Activated naive CD8-positive, alpha-beta T cell treated with anti-CD3 and anti-CD28 coated beads, Interleukin-2, amount 10 ng/mL, durations not matched to agents 7 days and 5 days (primary cell): ENCODE measurements around the gene RGS9BP. TPM values are rescaled to one million over a fixed set of nuclear protein-coding genes. Genes with fewer than 3 reads are reported as not detected.
"Not testable (repeated sequence)": the region's sequence is repeated elsewhere in the genome, so short reads cannot be mapped to it uniquely, and the experiment has no call there.

Experiments used
- ATAC-seq: fragments of 150-1000 bp; cut with Tn5 transposase; one replicate; pipeline ENCODE4 v1.10.0; 2021; ENCODE audit warnings: low read depth, moderate library complexity
- POLR2A ChIA-PET: fragments of 350-600 bp; sonication (Branson Sonifier 250); formaldehyde crosslinking; loops from one replicate; lab custom pipeline; 2021; ENCODE audit warnings: antibody characterized with exemption; lab: Charles Lee
- DNase-seq: peaks from one replicate; pipeline ENCODE4 v3.0.0; 2021
- H3K27ac Mint-ChIP-seq: one replicate; pipeline ENCODE4 v1.8.0; 2022; ENCODE audit warnings: mild to moderate bottlenecking, mixed read lengths
- H3K27me3 Mint-ChIP-seq: one replicate; pipeline ENCODE4 v1.8.0; 2022; ENCODE audit warnings: mild to moderate bottlenecking, moderate library complexity, mixed read lengths
- H3K36me3 Mint-ChIP-seq: one replicate; pipeline ENCODE4 v1.8.0; 2021; ENCODE audit warnings: mild to moderate bottlenecking, mixed read lengths
- H3K4me1 Mint-ChIP-seq: one replicate; pipeline ENCODE4 v1.8.0; 2021; ENCODE audit warnings: mixed read lengths
- H3K4me3 Mint-ChIP-seq: one replicate; pipeline ENCODE4 v1.8.0; 2022; ENCODE audit warnings: mild to moderate bottlenecking, moderate library complexity, mixed read lengths
- H3K9me3 Mint-ChIP-seq: one replicate; pipeline ENCODE4 v1.8.0; 2021; ENCODE audit warnings: mixed read lengths
- total RNA-seq, 2 experiments: library from RNA; stranded (reverse); gene quantifications; one replicate each; pipeline ENCODE4 v1.2.3, GENCODE V29; 2021

The RGS9BP gene
- total RNA-seq, 2 experiments from 2014 or later, result 0.47 to 0.79 TPM

- Mint-ChIP-seq H3K4me1 (peaks cover 4% of the 10 kb centered on the region), H3K27ac (no peak overlapping the region), H3K4me3 (no peak overlapping the region), H3K9me3 (no peaks in the 10 kb centered on the region), H3K36me3 (peaks cover 7% of the 10 kb centered on the region), H3K27me3 (no peaks in the 10 kb centered on the region)
- ATAC-seq, result no peak
- no peak for DNase-seq
- POLR2A ChIA-PET, result no interaction called here
These were observed 22.6 kb upstream of the RGS9BP start for GRCh38 chr19:32652894-32653598.

- Mint-ChIP-seq H3K36me3 (peaks cover 5% of the 10 kb centered on the region), H3K4me1 (peaks cover 2% of the 10 kb centered on the region), H3K4me3 (no peak overlapping the region), H3K9me3 (no peaks in the 10 kb centered on the region), H3K27me3 (no peaks in the 10 kb centered on the region), H3K27ac (no peak overlapping the region)
- POLR2A ChIA-PET, result no interaction called here
- ATAC-seq, result no peak
- DNase-seq, result no peak
These were observed 22.1 kb upstream of the RGS9BP start for GRCh38 chr19:32653599-32653915.

- H3K4me3 Mint-ChIP-seq, H3K9me3 Mint-ChIP-seq, H3K36me3 Mint-ChIP-seq, H3K4me1 Mint-ChIP-seq, POLR2A ChIA-PET, H3K27me3 Mint-ChIP-seq, H3K27ac Mint-ChIP-seq, DNase-seq, ATAC-seq: not testable (repeated sequence)
These were observed 19.3 kb upstream of the RGS9BP start for GRCh38 chr19:32656379-32656778.

- Mint-ChIP-seq H3K9me3 (no peaks in the 10 kb centered on the region), H3K27ac (no peak overlapping the region), H3K4me3 (no peak overlapping the region), H3K27me3 (no peaks in the 10 kb centered on the region), H3K4me1 (peaks cover 2% of the 10 kb centered on the region), H3K36me3 (peaks cover 1% of the 10 kb centered on the region)
- DNase-seq, result no peak
- ATAC-seq, result no peak
- POLR2A ChIA-PET, result no interaction called here
These were observed 17.6 kb upstream of the RGS9BP start for GRCh38 chr19:32658075-32658474.

DNA sequence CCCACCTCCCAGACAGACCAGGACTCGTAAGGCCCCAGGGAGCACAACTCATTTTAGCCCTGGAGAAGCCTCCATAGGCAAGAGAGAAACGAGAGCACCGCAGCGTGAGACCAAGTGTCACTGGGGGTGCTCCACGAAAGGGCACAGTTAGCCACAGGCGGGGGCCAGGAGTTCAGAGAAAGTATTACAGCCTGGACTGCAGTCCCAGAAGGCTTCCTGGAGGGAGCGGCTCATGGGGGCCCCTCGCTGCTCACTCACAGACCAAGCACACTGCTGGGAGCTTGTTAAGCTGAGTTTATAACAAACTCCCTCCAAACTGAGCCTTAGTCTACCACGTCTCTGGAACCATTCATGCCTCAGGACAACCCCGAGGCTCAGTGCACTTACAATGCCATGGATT lies 17.1 kb upstream of the RGS9BP start:
- DNase-seq (no peak), ATAC-seq (no peak)
- H3K4me1 Mint-ChIP-seq, result peaks cover 3% of the 10 kb centered on the region

DNA sequence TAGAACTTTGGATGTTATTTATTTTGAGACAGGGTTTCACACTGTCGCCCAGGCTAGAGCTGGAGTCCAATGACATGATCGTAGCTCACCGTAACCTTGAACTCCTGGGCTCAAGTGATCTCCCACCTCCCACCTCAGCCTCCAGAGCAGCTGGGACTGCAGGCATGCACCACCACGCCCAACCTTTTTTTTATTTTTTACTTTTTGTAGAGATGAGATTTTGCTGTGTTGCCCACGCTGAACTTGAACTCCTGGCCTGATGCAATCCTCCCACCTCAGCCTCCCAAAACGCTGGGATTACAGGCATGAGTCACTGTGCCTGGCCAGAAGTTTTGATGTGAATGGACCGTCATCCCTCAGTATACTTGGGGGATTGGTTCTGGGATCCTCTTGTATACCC lies 14.3 kb upstream of the RGS9BP start:
- H3K27me3 Mint-ChIP-seq, result no peaks in the 10 kb centered on the region
- H3K9me3 Mint-ChIP-seq, result no peaks in the 10 kb centered on the region
- peaks cover 6% of the 10 kb centered on the region for H3K36me3 Mint-ChIP-seq
- DNase-seq (no peak), ATAC-seq (no peak)
- H3K27ac Mint-ChIP-seq, result no peak overlapping the region
- POLR2A ChIA-PET, result no interaction called here
- H3K4me3 Mint-ChIP-seq, result no peak overlapping the region
- H3K4me1 Mint-ChIP-seq, result peaks cover 3% of the 10 kb centered on the region

More for the DNA sequence above, 17.1 kb upstream of the RGS9BP start:
- Mint-ChIP-seq H3K9me3 (no peaks in the 10 kb centered on the region), H3K36me3 (peaks cover 1% of the 10 kb centered on the region), H3K4me3 (no peak overlapping the region), H3K27me3 (no peaks in the 10 kb centered on the region), H3K27ac (no peak overlapping the region)
- POLR2A ChIA-PET, result no interaction called here

DNA sequence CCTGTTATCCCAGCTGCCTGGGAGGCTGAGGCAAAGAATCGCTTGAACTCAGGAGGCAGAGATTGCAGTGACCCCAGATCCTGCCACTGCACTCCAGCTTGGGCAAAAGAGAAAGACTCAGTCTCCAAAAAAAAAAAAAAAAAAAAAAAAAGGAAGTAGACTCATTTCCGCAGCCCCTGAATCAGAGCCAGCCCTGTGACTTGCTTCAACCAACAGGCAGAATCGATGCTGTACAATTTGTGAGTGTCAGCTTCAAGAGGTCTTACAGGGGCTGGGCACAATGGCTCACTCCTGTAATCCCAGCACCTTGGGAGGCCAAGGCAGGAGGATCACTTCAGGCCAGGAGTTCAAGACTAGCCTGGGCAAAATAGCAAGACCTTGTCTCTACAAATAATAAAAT lies 13.5 kb upstream of the RGS9BP start:
- peaks cover 6% of the 10 kb centered on the region for H3K36me3 Mint-ChIP-seq
- H3K27me3 Mint-ChIP-seq, result no peaks in the 10 kb centered on the region
- H3K9me3 Mint-ChIP-seq, result no peaks in the 10 kb centered on the region
- no peak overlapping the region for H3K4me3 Mint-ChIP-seq
- peaks cover 3% of the 10 kb centered on the region for H3K4me1 Mint-ChIP-seq
- DNase-seq (no peak), ATAC-seq (no peak)
- H3K27ac Mint-ChIP-seq, result no peak overlapping the region
- POLR2A ChIA-PET, result no interaction called here

DNA sequence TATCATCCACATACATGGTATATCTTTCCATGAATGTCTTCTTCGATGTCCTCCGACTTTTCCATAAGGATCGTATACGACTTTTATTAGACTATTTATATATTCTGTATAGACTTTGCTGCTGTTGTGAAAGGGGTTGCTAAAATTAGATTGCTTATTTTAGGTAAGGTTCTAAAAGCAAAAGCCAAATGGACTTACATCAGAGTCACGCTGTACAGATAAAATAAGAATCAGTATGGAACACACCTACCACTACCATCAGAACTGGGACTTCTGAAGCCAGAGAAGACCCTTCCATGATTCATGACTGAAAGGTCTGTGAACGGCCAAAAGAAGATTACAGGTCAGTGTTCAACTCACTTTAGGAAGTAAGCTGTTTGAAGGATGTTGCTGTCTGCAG lies 9.6 kb upstream of the RGS9BP start:
- no peak for DNase-seq
- no peaks in the 10 kb centered on the region for H3K9me3 Mint-ChIP-seq

GRCh38 chr19:32669310-32669709 lies 6.3 kb upstream of the RGS9BP start:
- ATAC-seq, result no peak
- peaks cover 25% of the 10 kb centered on the region for H3K4me1 Mint-ChIP-seq
- no peaks in the 10 kb centered on the region for H3K9me3 Mint-ChIP-seq
- H3K4me3 Mint-ChIP-seq, result no peak overlapping the region
- POLR2A ChIA-PET, result no interaction called here
- no peak overlapping the region for H3K27ac Mint-ChIP-seq
- DNase-seq, result no peak
- H3K36me3 Mint-ChIP-seq, result peaks cover 9% of the 10 kb centered on the region
- H3K27me3 Mint-ChIP-seq, result no peaks in the 10 kb centered on the region

More for the DNA sequence above, 9.6 kb upstream of the RGS9BP start:
- Mint-ChIP-seq H3K4me1 (peaks cover 11% of the 10 kb centered on the region), H3K36me3 (peaks cover 7% of the 10 kb centered on the region), H3K27ac (no peak overlapping the region), H3K4me3 (no peak overlapping the region), H3K27me3 (no peaks in the 10 kb centered on the region)
- POLR2A ChIA-PET, result no interaction called here
- no peak for ATAC-seq

GRCh38 chr19:32671883-32672593 lies 3.6 kb upstream of the RGS9BP start:
- Mint-ChIP-seq H3K4me3 (no peak overlapping the region), H3K36me3 (peaks cover 4% of the 10 kb centered on the region), H3K27me3 (peaks cover 3% of the 10 kb centered on the region), H3K4me1 (peaks cover 25% of the 10 kb centered on the region), H3K27ac (no peak overlapping the region), H3K9me3 (no peaks in the 10 kb centered on the region)
- no peak for ATAC-seq
- no peak for DNase-seq
- POLR2A ChIA-PET, result interaction anchor here (0.8 kb wide), 1 partner anchor 22 kb away, joined by 3 read pairs; no protein-coding TSS in a partner anchor

DNA sequence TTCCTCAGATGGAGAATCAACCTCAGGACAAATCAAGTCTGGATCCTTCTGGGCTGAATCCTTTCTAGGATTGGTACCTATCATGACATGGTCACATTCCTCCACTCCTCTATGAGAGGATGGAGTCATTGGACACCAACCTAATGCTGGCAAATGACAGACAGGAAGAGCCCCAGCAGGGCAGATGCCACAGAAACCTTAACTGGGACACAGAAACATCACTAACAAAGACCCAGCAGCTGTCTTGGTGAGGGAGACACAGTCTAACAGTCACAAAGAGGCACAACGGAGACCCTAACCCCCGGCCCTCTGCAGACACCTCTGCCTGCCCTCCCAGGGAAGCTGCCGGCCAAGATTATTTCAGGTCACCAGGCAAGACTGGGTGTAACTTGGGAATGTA lies 2.8 kb upstream of the RGS9BP start:
- Mint-ChIP-seq H3K9me3 (no peaks in the 10 kb centered on the region), H3K27ac (no peak overlapping the region), H3K27me3 (peaks cover 11% of the 10 kb centered on the region), H3K36me3 (peaks cover 4% of the 10 kb centered on the region), H3K4me3 (no peak overlapping the region), H3K4me1 (peaks cover 30% of the 10 kb centered on the region)
- DNase-seq (no peak), ATAC-seq (no peak)
- POLR2A ChIA-PET, result interaction anchor here (0.8 kb wide), 1 partner anchor 21 kb away, joined by 3 read pairs; no protein-coding TSS in a partner anchor

DNA sequence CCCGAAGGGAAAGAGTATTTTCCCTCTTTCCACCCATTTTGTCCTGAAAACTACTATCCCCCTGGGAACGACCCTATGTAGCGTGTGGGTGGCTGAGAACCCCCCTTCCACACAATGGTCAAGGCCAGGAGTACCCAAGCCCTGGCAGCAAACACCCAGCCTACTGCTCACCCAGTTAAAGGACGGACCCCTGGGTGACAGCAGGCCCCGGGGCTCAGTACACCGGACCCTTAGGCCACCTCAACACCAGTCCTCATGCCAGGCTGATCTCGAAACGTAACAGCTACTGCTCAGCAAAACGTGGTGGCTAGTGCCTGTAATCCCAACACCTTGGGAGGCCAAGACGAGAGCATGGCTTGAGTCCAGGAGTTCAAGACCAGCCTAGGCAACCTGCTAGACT lies 2.1 kb upstream of the RGS9BP start:
- Mint-ChIP-seq H3K27ac (no peak overlapping the region), H3K27me3 (peaks cover 17% of the 10 kb centered on the region), H3K9me3 (no peaks in the 10 kb centered on the region), H3K36me3 (peaks cover 4% of the 10 kb centered on the region), H3K4me1 (peaks cover 30% of the 10 kb centered on the region), H3K4me3 (no peak overlapping the region)
- no peak for DNase-seq
- no peak for ATAC-seq
- POLR2A ChIA-PET, result interaction anchor here (0.5 kb wide), 1 partner anchor 1613 kb away, joined by 5 read pairs; no protein-coding TSS in a partner anchor

DNA sequence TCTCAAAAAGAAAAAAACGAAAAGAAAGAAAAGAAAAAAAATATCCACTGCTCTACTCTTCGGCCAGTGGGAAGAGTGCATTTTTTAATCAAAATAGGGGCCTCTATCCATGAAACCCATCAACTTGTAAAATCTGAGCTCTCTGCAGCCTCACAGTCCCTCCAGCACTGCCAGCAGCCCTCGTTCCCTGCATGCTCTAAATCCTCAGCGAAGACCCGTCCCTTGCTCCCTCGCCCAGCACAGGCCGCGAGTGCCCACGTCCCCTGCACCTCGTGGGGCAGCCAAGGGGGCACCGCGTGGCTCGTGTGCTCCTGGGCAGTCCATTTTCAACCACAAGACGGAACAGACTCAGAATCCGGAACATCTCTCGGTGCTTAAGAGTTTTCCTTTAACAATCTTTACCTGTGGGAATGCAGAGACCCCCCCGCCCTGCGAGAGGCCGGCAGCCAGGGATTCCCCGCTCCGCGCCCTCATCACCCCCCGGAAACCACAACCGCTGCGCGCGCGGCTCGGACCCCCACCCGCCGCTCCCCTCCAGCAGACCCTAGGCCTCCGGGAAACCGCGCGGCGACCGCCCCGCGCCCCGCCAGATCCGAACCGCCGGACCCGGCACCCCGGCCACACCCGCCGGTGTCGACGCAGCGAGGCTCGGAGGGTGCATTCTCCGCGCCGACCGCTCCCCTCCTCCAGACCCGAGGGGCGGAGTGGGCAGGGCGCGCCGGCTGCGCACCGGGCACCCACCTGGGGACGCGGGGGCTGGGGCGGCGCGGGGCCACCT lies 1.3 kb upstream of the RGS9BP start:
- H3K4me3 Mint-ChIP-seq, result peak overlapping the region; percentile 93
- ATAC-seq, result no peak
- POLR2A ChIA-PET, result interaction anchor here (0.5 to 1.5 kb wide), 7 partner anchors 17 to 1612 kb away, joined by 3 to 5 read pairs (median 4); partner anchors contain the start of genes DPY19L3, NUDT19 and PDCD5
- no peaks in the 10 kb centered on the region for H3K9me3 Mint-ChIP-seq
- peaks cover 30% of the 10 kb centered on the region for H3K4me1 Mint-ChIP-seq
- peak overlapping the region; percentile 87 for H3K27ac Mint-ChIP-seq
- peaks cover 24% of the 10 kb centered on the region for H3K27me3 Mint-ChIP-seq
- peaks cover 4% of the 10 kb centered on the region for H3K36me3 Mint-ChIP-seq
- no peak for DNase-seq
